ENCODE results near the gene LRRC56.

LRRC56 gene

GRCh38 chr11:544817-545166, 7.5 kb downstream of the LRRC56 start:
- no peak for DNase-seq

- DNase-seq = no peak
Measured at GRCh38 chr11:545171-545570, 7.8 kb downstream of the LRRC56 start.

- DNase-seq = no peak
Measured at GRCh38 chr11:548700-549603, 11.6 kb downstream of the LRRC56 start.

- DNase-seq = no peak
Measured at GRCh38 chr11:550021-550745, 12.9 kb downstream of the LRRC56 start.

- DNase-seq = no peak
Measured at GRCh38 chr11:550746-551085, 13.4 kb downstream of the LRRC56 start.

GRCh38 chr11:551131-551530, 13.8 kb downstream of the LRRC56 start:
- DNase-seq = no peak

- DNase-seq = no peak
Measured at GRCh38 chr11:551596-551995, 14.3 kb downstream of the LRRC56 start.

GRCh38 chr11:553083-553987, 16.0 kb downstream of the LRRC56 start:
- no peak for DNase-seq

GRCh38 chr11:553988-554340, 16.6 kb downstream of the LRRC56 start:
- DNase-seq = no peak

GRCh38 chr11:554428-555226, 17.3 kb downstream of the LRRC56 start:
- DNase-seq = peak; percentile 76 to 79

- DNase-seq = no peak
Measured at GRCh38 chr11:555227-555779, 18.0 kb downstream of the LRRC56 start.

GRCh38 chr11:555780-556661, 18.7 kb downstream of the LRRC56 start:
- DNase-seq = no peak

GRCh38 chr11:556662-557256, 19.4 kb downstream of the LRRC56 start:
- DNase-seq = no peak

GRCh38 chr11:557328-558132, 20.2 kb downstream of the LRRC56 start:
- DNase-seq = no peak

- DNase-seq = no peak
Measured at GRCh38 chr11:558503-558902, 21.2 kb downstream of the LRRC56 start.

- no peak for DNase-seq
Measured at GRCh38 chr11:559020-559620, 21.8 kb downstream of the LRRC56 start.

- DNase-seq = no peak
Measured at GRCh38 chr11:559712-560304, 22.5 kb downstream of the LRRC56 start.

- DNase-seq = peak; percentile 97
Measured at GRCh38 chr11:560305-561147, 23.2 kb downstream of the LRRC56 start, which contains the start of the genes LMNTD2 and RASSF7. LMNTD2 (minus strand) TSS chr11:560738; CDS start chr11:560716, 22 bp downstream. RASSF7 (plus strand) TSS chr11:560970; CDS start chr11:561769, 799 bp downstream.
